ENCODE data around the gene BARX1.
"Not testable (repeated sequence)": the region's sequence is repeated elsewhere in the genome, so short reads cannot be mapped to it uniquely, and the experiment has no call there.

- not testable (repeated sequence) for TF ChIP-seq CTCF (IDR thresholded peaks at IDR 0.05; ENCODE audit: insufficient read depth, low read length, poor library complexity, severe bottlenecking); EZH2phosphoT487 (conservative IDR thresholded peaks at IDR 0.05; ENCODE audit: low read length)
Measured at GRCh38 chr9:93972655-93973054, 17.5 kb upstream of the BARX1 start.
